ENCODE measurements around the gene PTTG2. TPM values are rescaled to one million over a fixed set of nuclear protein-coding genes. Genes with fewer than 3 reads are reported as not detected.

The PTTG2 gene
- total RNA-seq, 3 donors from 2014 or later, result 0.77 to 2.5 TPM; not detected in 1

- DNase-seq (no peak), ATAC-seq (no peak)
- no peak for TF ChIP-seq CTCF (IDR thresholded peaks at IDR 0.05)
- intact Hi-C loops (cut with DNase I, micrococcal nuclease), result no loop called here
- Histone ChIP-seq H3K36me3 (ENCODE audit: low read depth) (no peaks in the 10 kb centered on the region), H3K4me3 (no peak overlapping the region), H3K4me1 (ENCODE audit: low read depth) (no peaks in the 10 kb centered on the region), H3K9me3 (no peaks in the 10 kb centered on the region)
These were observed 45.4 kb downstream of the PTTG2 start for GRCh38 chr4:38005637-38006036.

DNA sequence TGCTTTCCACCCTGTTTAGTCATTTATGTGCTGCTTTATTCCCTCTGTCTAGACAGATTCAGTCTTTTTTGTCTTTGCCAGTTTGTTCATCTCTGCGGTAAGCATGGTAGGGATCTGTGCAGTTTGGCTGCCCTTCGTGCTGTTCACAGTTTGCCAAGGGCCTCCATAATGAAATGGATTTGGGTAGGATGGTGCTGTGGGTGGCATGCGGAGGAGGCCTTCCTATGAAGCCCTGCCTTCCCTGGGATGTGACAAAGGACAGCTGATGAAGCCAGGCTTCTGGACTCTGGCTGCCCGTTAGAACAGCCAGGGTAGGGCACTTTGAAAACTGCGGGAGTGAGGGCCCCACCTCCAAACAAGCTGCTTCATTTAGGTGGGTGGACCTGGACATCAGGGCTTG, 47.4 kb downstream of the PTTG2 start:
- no peak for ATAC-seq
- Histone ChIP-seq H3K4me3 (no peak overlapping the region), H3K9me3 (no peaks in the 10 kb centered on the region), H3K36me3 (ENCODE audit: low read depth) (no peaks in the 10 kb centered on the region), H3K4me1 (ENCODE audit: low read depth) (peaks cover 8% of the 10 kb centered on the region)
- TF ChIP-seq CTCF (IDR thresholded peaks at IDR 0.05), result no peak
- intact Hi-C loops (cut with DNase I, micrococcal nuclease), result no loop called here
- no peak for DNase-seq

DNA sequence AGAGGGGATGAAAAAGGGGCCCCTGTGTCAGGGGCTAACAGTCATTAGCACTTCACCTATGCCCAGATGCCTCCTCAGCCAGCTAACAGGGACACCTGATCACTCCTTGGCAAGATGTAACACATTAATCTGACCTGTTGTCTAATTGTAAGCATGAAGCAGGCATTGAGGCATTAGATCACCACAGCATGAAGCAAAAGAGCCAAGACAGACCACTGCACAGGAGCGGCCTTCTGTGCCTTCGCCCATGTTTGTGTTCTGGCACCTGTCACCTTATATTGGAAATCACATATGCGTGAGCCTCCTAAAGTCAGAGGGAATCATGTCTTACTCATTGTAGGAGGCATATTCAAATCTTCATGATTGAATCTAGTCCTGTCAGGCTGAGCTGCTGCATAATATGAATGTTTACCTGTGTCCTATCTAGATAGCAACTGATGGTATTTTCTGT, 48.4 kb downstream of the PTTG2 start:
- TF ChIP-seq CTCF (IDR thresholded peaks at IDR 0.05), result no peak
- ATAC-seq (no peak), DNase-seq (no peak)
- intact Hi-C loops (cut with DNase I, micrococcal nuclease), result no loop called here
- H3K4me1 ChIP-seq (ENCODE audit: low read depth), result peaks cover 8% of the 10 kb centered on the region
- no peaks in the 10 kb centered on the region for H3K9me3 ChIP-seq
- no peaks in the 10 kb centered on the region for H3K36me3 ChIP-seq (ENCODE audit: low read depth)
- no peak overlapping the region for H3K4me3 ChIP-seq

GRCh38 chr4:38009421-38009820, 49.2 kb downstream of the PTTG2 start:
- no peaks in the 10 kb centered on the region for H3K36me3 ChIP-seq (ENCODE audit: low read depth)
- intact Hi-C loops (cut with DNase I, micrococcal nuclease), result no loop called here
- H3K4me3 ChIP-seq, result no peak overlapping the region
- ATAC-seq, result no peak
- peaks cover 8% of the 10 kb centered on the region for H3K4me1 ChIP-seq (ENCODE audit: low read depth)
- no peaks in the 10 kb centered on the region for H3K9me3 ChIP-seq
- no peak for DNase-seq
- TF ChIP-seq CTCF (IDR thresholded peaks at IDR 0.05), result no peak

DNA sequence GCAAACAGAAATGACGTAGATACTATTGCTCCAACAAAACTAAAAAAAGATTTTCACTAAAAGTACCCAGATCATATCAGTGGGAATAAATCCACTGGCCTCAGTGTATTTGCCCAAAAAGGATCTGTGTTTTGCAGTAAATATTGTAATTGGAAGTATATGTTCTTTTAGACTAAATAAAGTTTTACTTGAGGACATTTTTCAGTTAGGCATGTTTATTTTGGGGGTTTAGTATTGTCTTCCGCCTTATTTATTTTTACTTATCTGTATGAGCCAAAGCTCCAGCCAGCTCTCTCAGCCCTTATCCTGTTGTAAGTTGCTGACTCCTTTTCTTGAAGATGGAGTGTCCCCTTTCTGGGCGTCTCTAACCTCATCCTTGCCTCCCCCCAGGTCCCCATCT, 49.8 kb downstream of the PTTG2 start:
- no peaks in the 10 kb centered on the region for H3K36me3 ChIP-seq (ENCODE audit: low read depth)
- intact Hi-C loops (cut with DNase I, micrococcal nuclease), result no loop called here
- TF ChIP-seq CTCF (IDR thresholded peaks at IDR 0.05), result no peak
- H3K4me1 ChIP-seq (ENCODE audit: low read depth), result peaks cover 8% of the 10 kb centered on the region
- no peaks in the 10 kb centered on the region for H3K9me3 ChIP-seq
- DNase-seq, result no peak
- no peak for ATAC-seq
- H3K4me3 ChIP-seq, result no peak overlapping the region

Other genes starting within 250 kb of the PTTG2 start
- 10 to 100 TPM; 22.1 to 36.8 (median 27.4) TPM for gene PGM2, start 133.7 kb upstream of the PTTG2 start, total RNA-seq
- gene TBC1D1, start 69.3 kb upstream of the PTTG2 start, total RNA-seq, result 100 to 1,000 TPM in 1 of 3 donors, 10 to 100 TPM in 2; 50.2 to 249 (median 71.6) TPM